ENCODE data around the gene TANC1.
"Not testable (repeated sequence)": the region's sequence is repeated elsewhere in the genome, so short reads cannot be mapped to it uniquely, and the experiment has no call there.

TANC1 gene

DNA sequence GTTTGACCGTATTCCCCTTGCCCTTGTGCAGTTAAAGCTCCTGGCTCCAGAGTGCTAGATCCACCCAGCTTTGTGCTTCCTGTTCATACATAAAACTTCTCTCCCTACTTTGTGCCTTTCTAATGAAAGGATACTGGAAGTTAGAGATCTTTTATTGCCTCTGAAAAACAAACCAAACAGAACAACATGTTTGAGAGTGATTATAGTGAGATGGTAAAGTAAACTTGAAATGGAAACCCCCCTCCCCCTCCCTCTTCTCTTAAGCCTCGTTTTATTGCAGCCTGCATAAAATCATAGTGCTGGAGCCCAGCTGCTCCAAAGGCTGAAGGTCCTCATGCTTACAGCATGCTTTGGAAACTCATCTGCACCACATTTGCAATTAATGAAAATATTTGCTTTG is 125.1 kb downstream of the TANC1 start:
- no peak overlapping the region for H3K27ac ChIP-seq (ENCODE audit: low read depth, low read length)
- H3K4me3 ChIP-seq (ENCODE audit: low read depth in 1 of 2, low read length in 2 of 2), result no peak overlapping the region
- peaks cover 51 to 52% of the 10 kb centered on the region in 2 donors for H3K4me1 ChIP-seq (ENCODE audit: control insufficient read depth in 1 of 2, insufficient read depth in 2 of 2, low read length in 2 of 2)
- no peaks in the 10 kb centered on the region for H3K36me3 ChIP-seq (ENCODE audit: control insufficient read depth in 1 of 2, insufficient read depth in 2 of 2, low read length in 2 of 2)
- no peak overlapping the region for H3K9ac ChIP-seq (ENCODE audit: low read depth in 1 of 2, low read length in 2 of 2)
- H3K9me3 ChIP-seq (ENCODE audit: control insufficient read depth in 1 of 2, low read length in 2 of 2), result peaks cover 6 to 13% of the 10 kb centered on the region in 2 donors
- H3K27me3 ChIP-seq (ENCODE audit: control insufficient read depth in 1 of 2, insufficient read depth in 2 of 2, low read length in 2 of 2), result no peaks in the 10 kb centered on the region

DNA sequence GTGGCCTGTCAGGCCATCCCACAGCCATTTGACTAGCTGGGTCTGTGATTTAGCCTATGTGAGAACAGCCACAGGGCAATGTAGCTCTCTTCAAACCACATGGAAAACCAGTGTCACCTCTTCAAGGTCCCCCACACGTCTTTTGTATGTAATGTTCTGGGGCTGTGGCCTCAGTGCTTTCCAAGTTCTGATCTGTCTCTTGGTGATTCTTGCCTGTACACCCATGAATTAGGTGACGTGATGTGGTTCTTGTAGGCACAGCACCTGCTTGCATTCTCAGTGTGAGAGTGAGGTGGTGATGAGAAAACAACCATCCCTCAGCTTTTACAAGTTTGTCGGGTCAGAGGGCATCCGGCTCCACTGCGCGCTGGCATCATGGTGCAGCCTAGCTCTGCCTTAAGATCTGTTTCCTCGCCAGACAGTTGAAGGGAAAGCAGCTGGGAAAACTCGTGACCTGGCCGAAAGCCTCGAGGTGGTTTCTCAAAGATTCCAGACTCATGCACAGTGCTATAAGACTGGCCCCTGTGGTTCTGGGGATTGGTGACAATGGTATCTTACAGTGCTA is 125.8 kb downstream of the TANC1 start:
- peaks cover 6 to 13% of the 10 kb centered on the region in 2 donors for H3K9me3 ChIP-seq (ENCODE audit: control insufficient read depth in 1 of 2, low read length in 2 of 2)
- no peaks in the 10 kb centered on the region for H3K27me3 ChIP-seq (ENCODE audit: control insufficient read depth in 1 of 2, insufficient read depth in 2 of 2, low read length in 2 of 2)
- peak overlapping the region; percentile 27 for H3K27ac ChIP-seq (ENCODE audit: low read depth, low read length)
- no peak overlapping the region for H3K9ac ChIP-seq (ENCODE audit: low read depth in 1 of 2, low read length in 2 of 2)
- H3K4me3 ChIP-seq (ENCODE audit: low read depth in 1 of 2, low read length in 2 of 2), result no peak overlapping the region
- peaks cover 56 to 57% of the 10 kb centered on the region in 2 donors for H3K4me1 ChIP-seq (ENCODE audit: control insufficient read depth in 1 of 2, insufficient read depth in 2 of 2, low read length in 2 of 2)
- H3K36me3 ChIP-seq (ENCODE audit: control insufficient read depth in 1 of 2, insufficient read depth in 2 of 2, low read length in 2 of 2), result no peaks in the 10 kb centered on the region

DNA sequence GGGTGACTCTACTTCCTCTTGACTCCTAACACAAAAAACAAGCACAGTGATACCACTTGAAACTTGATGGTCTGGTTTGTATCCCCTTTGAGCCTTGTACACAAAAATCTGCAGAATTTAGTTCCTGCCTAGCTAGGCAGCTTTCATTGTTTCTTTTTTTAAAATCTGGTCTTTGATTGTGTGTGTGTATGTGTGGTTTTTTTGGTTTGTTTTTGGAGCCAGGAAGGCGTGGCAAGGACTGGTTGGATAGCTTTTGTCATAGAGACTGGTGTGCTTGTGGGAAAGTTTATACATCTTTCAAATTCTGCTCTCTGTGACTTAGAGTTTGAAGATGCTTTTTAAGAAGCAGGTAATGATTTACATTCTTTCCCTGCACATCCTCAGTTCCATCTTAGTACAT is 127.4 kb downstream of the TANC1 start:
- peaks cover 6 to 13% of the 10 kb centered on the region in 2 donors for H3K9me3 ChIP-seq (ENCODE audit: control insufficient read depth in 1 of 2, low read length in 2 of 2)

DNA sequence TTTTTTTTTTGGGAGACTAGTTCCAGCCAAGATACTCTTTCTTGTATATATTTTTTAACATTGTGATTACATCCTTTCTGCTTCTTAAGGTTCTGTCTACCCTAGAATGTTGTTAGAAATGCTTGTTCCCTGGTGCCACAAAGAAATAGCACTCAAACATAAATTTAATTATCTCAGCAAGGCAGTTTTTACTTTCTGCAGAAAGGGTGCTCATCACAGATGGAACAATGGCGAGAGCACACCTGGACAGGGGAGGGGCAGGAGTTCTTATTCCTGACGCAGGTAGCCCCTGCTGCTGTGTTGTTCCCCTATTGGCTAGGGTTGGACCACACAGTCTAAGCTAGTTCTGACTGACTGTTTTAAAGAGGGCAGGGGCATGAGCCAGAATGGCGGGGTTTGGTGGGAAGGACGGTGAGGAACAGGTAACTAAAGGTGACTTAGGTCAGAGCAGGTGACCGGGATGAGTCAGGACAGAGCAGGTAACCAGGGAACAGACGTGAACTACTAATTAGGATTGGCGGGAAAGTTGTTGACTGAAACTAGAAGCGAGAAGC is 127.9 kb downstream of the TANC1 start:
- not testable (repeated sequence) for H3K9ac ChIP-seq (ENCODE audit: low read depth in 1 of 2, low read length in 2 of 2); H3K4me3 ChIP-seq (ENCODE audit: low read depth in 1 of 2, low read length in 2 of 2); H3K27me3 ChIP-seq (ENCODE audit: control insufficient read depth in 1 of 2, insufficient read depth in 2 of 2, low read length in 2 of 2); H3K36me3 ChIP-seq (ENCODE audit: control insufficient read depth in 1 of 2, insufficient read depth in 2 of 2, low read length in 2 of 2); H3K27ac ChIP-seq (ENCODE audit: low read depth, low read length)
- peaks cover 36% of the 10 kb centered on the region in 2 donors for H3K4me1 ChIP-seq (ENCODE audit: control insufficient read depth in 1 of 2, insufficient read depth in 2 of 2, low read length in 2 of 2)
- H3K9me3 ChIP-seq (ENCODE audit: control insufficient read depth in 1 of 2, low read length in 2 of 2), result peaks cover 6 to 13% of the 10 kb centered on the region in 2 donors

More for the DNA sequence above, 127.4 kb downstream of the TANC1 start:
- Histone ChIP-seq H3K9ac (ENCODE audit: low read depth in 1 of 2, low read length in 2 of 2) (no peak overlapping the region), H3K4me1 (ENCODE audit: control insufficient read depth in 1 of 2, insufficient read depth in 2 of 2, low read length in 2 of 2) (peaks cover 41% of the 10 kb centered on the region in 2 donors), H3K27ac (ENCODE audit: low read depth, low read length) (no peak overlapping the region), H3K36me3 (ENCODE audit: control insufficient read depth in 1 of 2, insufficient read depth in 2 of 2, low read length in 2 of 2) (no peaks in the 10 kb centered on the region), H3K27me3 (ENCODE audit: control insufficient read depth in 1 of 2, insufficient read depth in 2 of 2, low read length in 2 of 2) (no peaks in the 10 kb centered on the region), H3K4me3 (ENCODE audit: low read depth in 1 of 2, low read length in 2 of 2) (no peak overlapping the region)

DNA sequence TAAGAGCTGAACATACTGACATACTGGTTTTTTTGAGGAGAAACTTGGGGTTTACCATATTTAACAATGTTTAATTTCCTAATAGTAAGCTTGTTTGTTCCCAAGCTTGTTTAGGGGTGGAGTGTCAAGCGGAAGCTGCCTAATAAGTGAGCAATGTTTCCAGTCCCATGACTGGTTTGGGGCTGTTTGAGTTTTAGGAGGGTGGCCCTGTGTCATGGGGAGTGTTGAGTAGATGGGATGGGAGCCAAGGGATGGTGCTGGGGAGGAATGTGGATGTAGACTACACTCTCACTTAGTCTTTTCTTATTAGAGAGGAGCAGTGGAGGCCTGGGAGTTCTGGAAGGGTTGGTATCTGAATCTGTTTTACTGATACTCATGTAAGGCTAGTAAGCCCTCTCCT is 128.5 kb downstream of the TANC1 start:
- H3K4me1 ChIP-seq (ENCODE audit: control insufficient read depth in 1 of 2, insufficient read depth in 2 of 2, low read length in 2 of 2), result peaks cover 31% of the 10 kb centered on the region in 2 donors
- peaks cover 6 to 13% of the 10 kb centered on the region in 2 donors for H3K9me3 ChIP-seq (ENCODE audit: control insufficient read depth in 1 of 2, low read length in 2 of 2)
- no peak overlapping the region for H3K9ac ChIP-seq (ENCODE audit: low read depth in 1 of 2, low read length in 2 of 2)
- no peak overlapping the region for H3K27ac ChIP-seq (ENCODE audit: low read depth, low read length)
- H3K36me3 ChIP-seq (ENCODE audit: control insufficient read depth in 1 of 2, insufficient read depth in 2 of 2, low read length in 2 of 2), result no peaks in the 10 kb centered on the region
- H3K4me3 ChIP-seq (ENCODE audit: low read depth in 1 of 2, low read length in 2 of 2), result no peak overlapping the region
- H3K27me3 ChIP-seq (ENCODE audit: control insufficient read depth in 1 of 2, insufficient read depth in 2 of 2, low read length in 2 of 2), result no peaks in the 10 kb centered on the region

DNA sequence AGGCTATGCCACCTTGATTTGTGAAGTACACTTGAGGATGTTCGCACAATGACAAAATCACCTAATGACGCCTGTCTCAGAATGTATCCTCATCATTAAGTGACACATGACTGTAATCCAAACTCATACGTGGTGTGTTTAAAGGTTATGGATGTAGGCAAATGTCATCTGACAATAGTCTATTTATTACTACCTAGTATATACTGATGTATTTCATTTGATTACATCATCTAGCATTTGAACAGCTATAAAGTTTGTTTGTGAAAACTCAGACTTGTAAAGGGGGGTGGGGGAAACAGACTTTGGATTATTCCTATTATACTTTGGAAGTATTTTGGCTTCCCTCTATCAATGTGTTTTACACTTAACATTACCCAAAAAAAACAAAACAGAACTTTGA is 129.9 kb downstream of the TANC1 start:
- no peak overlapping the region for H3K9ac ChIP-seq (ENCODE audit: low read depth in 1 of 2, low read length in 2 of 2)
- peaks cover 18 to 19% of the 10 kb centered on the region in 2 donors for H3K4me1 ChIP-seq (ENCODE audit: control insufficient read depth in 1 of 2, insufficient read depth in 2 of 2, low read length in 2 of 2)
- no peaks in the 10 kb centered on the region for H3K27me3 ChIP-seq (ENCODE audit: control insufficient read depth in 1 of 2, insufficient read depth in 2 of 2, low read length in 2 of 2)
- H3K9me3 ChIP-seq (ENCODE audit: control insufficient read depth in 1 of 2, low read length in 2 of 2), result peaks cover 6 to 13% of the 10 kb centered on the region in 2 donors
- no peak overlapping the region for H3K4me3 ChIP-seq (ENCODE audit: low read depth in 1 of 2, low read length in 2 of 2)
- H3K27ac ChIP-seq (ENCODE audit: low read depth, low read length), result no peak overlapping the region
- no peaks in the 10 kb centered on the region for H3K36me3 ChIP-seq (ENCODE audit: control insufficient read depth in 1 of 2, insufficient read depth in 2 of 2, low read length in 2 of 2)

DNA sequence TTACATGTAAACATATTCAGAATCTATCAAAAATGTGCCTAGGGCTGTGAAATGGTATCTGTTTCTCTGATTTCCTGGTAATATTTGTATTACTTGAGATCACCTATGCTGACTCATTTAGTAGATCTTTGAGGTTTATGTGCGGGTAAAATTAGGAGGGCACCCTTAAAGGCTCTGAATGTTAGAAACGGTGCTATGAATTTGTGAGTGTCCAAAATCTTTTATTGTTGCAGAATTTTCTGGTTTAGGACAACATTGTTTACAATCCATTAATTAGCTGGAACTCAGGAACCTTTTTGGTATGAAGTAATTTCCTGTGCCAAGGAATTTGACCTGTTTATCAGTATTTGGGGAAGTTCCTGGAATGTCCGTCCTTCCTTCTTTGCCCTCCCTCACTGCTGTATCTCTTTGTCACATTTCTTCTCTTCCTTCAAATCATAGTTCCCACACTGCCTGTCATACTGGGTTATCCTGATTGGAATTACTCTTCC is 130.5 kb downstream of the TANC1 start:
- peaks cover 12 to 13% of the 10 kb centered on the region in 2 donors for H3K4me1 ChIP-seq (ENCODE audit: control insufficient read depth in 1 of 2, insufficient read depth in 2 of 2, low read length in 2 of 2)
- H3K4me3 ChIP-seq (ENCODE audit: low read depth in 1 of 2, low read length in 2 of 2), result no peak overlapping the region
- no peaks in the 10 kb centered on the region for H3K27me3 ChIP-seq (ENCODE audit: control insufficient read depth in 1 of 2, insufficient read depth in 2 of 2, low read length in 2 of 2)
- H3K9ac ChIP-seq (ENCODE audit: low read depth in 1 of 2, low read length in 2 of 2), result no peak overlapping the region
- H3K27ac ChIP-seq (ENCODE audit: low read depth, low read length), result no peak overlapping the region
- H3K9me3 ChIP-seq (ENCODE audit: control insufficient read depth in 1 of 2, low read length in 2 of 2), result peaks cover 6 to 13% of the 10 kb centered on the region in 2 donors
- no peaks in the 10 kb centered on the region for H3K36me3 ChIP-seq (ENCODE audit: control insufficient read depth in 1 of 2, insufficient read depth in 2 of 2, low read length in 2 of 2)

DNA sequence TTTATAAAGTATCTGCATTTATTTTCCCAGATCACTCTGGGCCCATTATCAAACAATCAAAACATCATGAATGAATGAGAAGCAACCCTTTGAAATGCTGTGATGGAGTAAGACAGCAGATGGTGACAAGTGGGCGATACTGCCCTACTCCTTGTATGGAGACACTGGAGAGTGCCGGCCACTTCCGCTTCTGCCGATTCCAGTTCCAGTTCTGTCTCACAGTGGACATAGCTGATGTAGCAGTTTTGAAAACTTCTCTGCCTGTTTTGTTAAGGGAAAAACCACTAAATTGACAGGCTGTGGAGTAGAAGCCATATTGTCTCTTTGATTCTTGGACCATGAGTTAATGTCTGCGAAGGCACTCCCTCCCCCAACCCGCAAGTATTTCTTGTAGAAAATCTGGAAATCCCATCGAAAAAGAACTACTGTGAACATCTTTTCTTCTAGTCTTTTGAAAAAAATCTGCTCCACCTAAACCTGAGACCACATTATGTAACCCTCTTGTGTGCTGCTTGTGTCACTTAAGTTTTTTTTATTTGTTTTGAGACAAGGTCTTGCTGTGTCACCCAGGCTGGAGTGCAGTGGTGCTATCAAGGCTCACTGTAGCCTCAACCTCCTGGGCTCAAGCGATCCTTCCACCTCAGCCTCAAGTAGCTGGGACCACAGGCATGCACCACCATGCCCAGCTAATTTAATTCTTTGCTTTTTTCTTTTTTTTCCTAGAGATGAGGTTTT is 133.5 kb downstream of the TANC1 start:
- Histone ChIP-seq H3K9me3 (ENCODE audit: control insufficient read depth in 1 of 2, low read length in 2 of 2) (peaks cover 0 to 1% of the 10 kb centered on the region in 2 donors), H3K27ac (ENCODE audit: low read depth, low read length) (no peak overlapping the region), H3K4me3 (ENCODE audit: low read depth in 1 of 2, low read length in 2 of 2) (no peak overlapping the region), H3K4me1 (ENCODE audit: control insufficient read depth in 1 of 2, insufficient read depth in 2 of 2, low read length in 2 of 2) (peaks cover 7 to 8% of the 10 kb centered on the region in 2 donors), H3K27me3 (ENCODE audit: control insufficient read depth in 1 of 2, insufficient read depth in 2 of 2, low read length in 2 of 2) (no peaks in the 10 kb centered on the region), H3K9ac (ENCODE audit: low read depth in 1 of 2, low read length in 2 of 2) (no peak overlapping the region), H3K36me3 (ENCODE audit: control insufficient read depth in 1 of 2, insufficient read depth in 2 of 2, low read length in 2 of 2) (no peaks in the 10 kb centered on the region)

DNA sequence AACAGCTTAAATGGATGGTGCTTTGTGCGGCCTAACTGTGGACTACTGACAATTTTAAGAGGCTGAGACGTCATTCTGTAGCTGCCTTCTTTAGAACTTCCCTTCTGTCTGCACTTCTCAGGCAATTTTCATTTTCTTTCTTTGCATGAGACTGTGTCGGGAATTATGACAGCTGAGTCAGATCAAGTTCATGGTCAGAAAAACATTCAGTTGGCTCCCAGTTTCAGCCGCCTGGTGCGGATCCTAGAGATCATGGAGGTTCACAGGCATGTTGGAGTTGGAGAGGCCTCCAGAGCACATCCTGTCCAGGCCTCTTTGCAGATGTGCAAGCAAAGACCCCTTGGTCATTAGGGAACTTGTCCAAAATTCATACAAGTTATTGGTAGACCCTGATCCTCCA is 135.0 kb downstream of the TANC1 start:
- peaks cover 6 to 8% of the 10 kb centered on the region in 2 donors for H3K4me1 ChIP-seq (ENCODE audit: control insufficient read depth in 1 of 2, insufficient read depth in 2 of 2, low read length in 2 of 2)
- H3K27ac ChIP-seq (ENCODE audit: low read depth, low read length), result no peak overlapping the region
- H3K4me3 ChIP-seq (ENCODE audit: low read depth in 1 of 2, low read length in 2 of 2), result no peak overlapping the region
- H3K36me3 ChIP-seq (ENCODE audit: control insufficient read depth in 1 of 2, insufficient read depth in 2 of 2, low read length in 2 of 2), result no peaks in the 10 kb centered on the region
- no peaks in the 10 kb centered on the region for H3K27me3 ChIP-seq (ENCODE audit: control insufficient read depth in 1 of 2, insufficient read depth in 2 of 2, low read length in 2 of 2)
- H3K9ac ChIP-seq (ENCODE audit: low read depth in 1 of 2, low read length in 2 of 2), result no peak overlapping the region
- H3K9me3 ChIP-seq (ENCODE audit: control insufficient read depth in 1 of 2, low read length in 2 of 2), result no peaks in the 10 kb centered on the region

DNA sequence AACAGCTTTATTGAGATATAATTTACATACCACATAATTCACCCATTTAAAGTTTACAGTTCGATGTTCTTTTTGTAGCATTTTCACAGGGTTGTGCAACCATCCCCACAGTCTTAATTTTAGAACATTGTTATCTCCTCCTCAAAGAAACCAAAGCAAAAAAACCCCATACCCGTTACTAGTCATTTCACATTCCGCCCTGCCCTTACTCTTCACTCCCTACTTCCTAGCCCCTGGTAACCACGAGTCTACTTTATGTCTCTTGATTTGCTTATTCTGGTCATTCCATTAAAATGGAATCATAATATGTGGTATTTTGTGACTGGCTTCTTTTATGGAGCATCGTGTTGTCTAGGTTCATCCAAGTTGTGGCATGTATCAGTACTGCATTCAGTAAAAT is 137.7 kb downstream of the TANC1 start:
- no peaks in the 10 kb centered on the region for H3K9me3 ChIP-seq (ENCODE audit: control insufficient read depth in 1 of 2, low read length in 2 of 2)
- no peak overlapping the region for H3K4me3 ChIP-seq (ENCODE audit: low read depth in 1 of 2, low read length in 2 of 2)
- H3K27me3 ChIP-seq (ENCODE audit: control insufficient read depth in 1 of 2, insufficient read depth in 2 of 2, low read length in 2 of 2), result no peaks in the 10 kb centered on the region
- H3K27ac ChIP-seq (ENCODE audit: low read depth, low read length), result no peak overlapping the region
- H3K36me3 ChIP-seq (ENCODE audit: control insufficient read depth in 1 of 2, insufficient read depth in 2 of 2, low read length in 2 of 2), result no peaks in the 10 kb centered on the region
- H3K4me1 ChIP-seq (ENCODE audit: control insufficient read depth in 1 of 2, insufficient read depth in 2 of 2, low read length in 2 of 2), result no peaks in the 10 kb centered on the region
- H3K9ac ChIP-seq (ENCODE audit: low read depth in 1 of 2, low read length in 2 of 2), result no peak overlapping the region

Measured in duodenal mucosa (tissue), 2 donors.